ENCODE measurements around the gene PEA15. TPM values are rescaled to one million over a fixed set of nuclear protein-coding genes. Genes with fewer than 3 reads are reported as not detected.

PEA15 gene
- total RNA-seq, 1 experiment from 2014 or later, result 56.3 TPM

DNA sequence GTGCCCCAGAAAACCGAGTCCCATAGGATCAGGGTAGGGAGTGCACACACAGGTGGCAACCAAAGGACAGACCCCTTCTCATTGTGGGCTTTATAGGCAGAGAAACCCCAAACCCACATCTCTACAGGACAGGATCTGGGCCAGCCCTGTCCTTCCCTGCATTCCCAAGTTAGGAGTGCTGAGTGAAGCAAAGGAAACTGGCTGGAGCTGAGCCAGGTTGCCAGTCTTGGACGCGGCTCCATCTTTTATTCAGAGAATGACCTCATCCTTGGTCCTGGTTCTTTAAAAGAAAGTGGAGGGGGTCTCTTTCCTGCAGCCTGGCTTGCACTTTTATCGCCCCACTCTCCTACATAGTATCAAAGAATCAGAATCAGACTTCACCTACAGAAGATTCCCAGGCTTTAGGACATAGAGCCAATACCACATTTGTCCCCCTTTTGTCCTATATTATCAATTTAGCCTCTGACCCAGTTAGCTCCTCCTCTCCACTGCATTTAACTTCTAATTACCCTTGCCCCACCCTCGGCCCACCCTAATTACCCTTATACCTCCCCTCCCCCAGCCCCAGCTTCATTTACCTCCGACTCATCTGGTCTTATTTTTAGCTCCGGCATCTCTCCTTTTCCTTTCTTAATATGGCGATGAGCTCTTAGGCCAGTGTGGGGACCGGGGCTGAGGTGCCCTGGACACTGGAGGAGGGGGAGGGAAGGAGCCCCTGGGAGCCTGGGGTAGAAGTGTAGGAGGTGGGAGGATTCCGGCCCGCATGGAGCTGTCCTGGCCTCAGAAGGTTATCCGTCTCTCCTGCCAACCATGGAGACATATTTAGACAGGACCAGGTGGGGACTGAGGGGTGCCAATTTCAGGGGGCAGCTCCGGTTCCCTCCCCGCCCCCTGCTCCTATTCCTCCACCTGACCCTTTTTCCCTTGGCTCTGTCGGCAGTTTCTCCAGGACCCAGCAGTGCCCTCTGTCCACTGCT, 15.2 kb upstream of the PEA15 start, which contains the start of gene CASQ1:
CASQ1 (plus strand) TSS at position 927 of the 977 bp plus-strand sequence. CDS start 177 bp downstream, outside the sequence.
- ChIA-PET CTCF (interaction anchor here (0.8 to 4.3 kb wide), 18 partner anchors 15 to 187 kb away, joined by 3 to 46 read pairs (median 4); partner anchors contain the start of genes DCAF8 and PEA15), POLR2A (interaction anchor here (1.0 to 1.3 kb wide), 3 partner anchors 21 to 29 kb away, joined by 3 to 4 read pairs (median 3); no protein-coding TSS in a partner anchor)
- no peak for ATAC-seq
- H3K9me3 Mint-ChIP-seq, result no peaks in the 10 kb centered on the region
- DNase-seq (ENCODE audit: low spot score), result no peak
- no peaks in the 10 kb centered on the region for H3K36me3 Mint-ChIP-seq
- no peaks in the 10 kb centered on the region; the same call in 1 of the 2 replicates for H3K27me3 Mint-ChIP-seq (ENCODE audit: low read depth)
- no peak within 1 kb of the TSS for H3K27ac Mint-ChIP-seq
- peaks cover 19% of the 10 kb centered on the region for H3K4me1 Mint-ChIP-seq
- TF ChIP-seq NFE2L1 (CRISPR knock-in tag; IDR thresholded peaks at IDR 0.05) (no peak), CBFB (CRISPR knock-in tag; IDR thresholded peaks at IDR 0.05; ENCODE audit: low read depth) (no peak), ETV6 (CRISPR knock-in tag; IDR thresholded peaks at IDR 0.05) (no peak), ZNF317 (CRISPR knock-in tag; IDR thresholded peaks at IDR 0.05; ENCODE audit: borderline replicate concordance, low read depth) (no peak), ELF4 (CRISPR knock-in tag; IDR thresholded peaks at IDR 0.05; ENCODE audit: low read depth) (no peak), MXD4 (CRISPR knock-in tag; IDR thresholded peaks at IDR 0.05; ENCODE audit: borderline replicate concordance) (no peak), TEAD4 (CRISPR knock-in tag; IDR thresholded peaks at IDR 0.05) (no peak), GTF2I (CRISPR knock-in tag; conservative IDR thresholded peaks at IDR 0.05) (no peak), RELA (CRISPR knock-in tag; IDR thresholded peaks at IDR 0.05; ENCODE audit: borderline replicate concordance) (no peak), SOX15 (CRISPR knock-in tag; IDR thresholded peaks at IDR 0.05) (no peak), ZNF671 (CRISPR knock-in tag; IDR thresholded peaks at IDR 0.05) (no peak)
- TF ChIP-seq, protein P1, sequence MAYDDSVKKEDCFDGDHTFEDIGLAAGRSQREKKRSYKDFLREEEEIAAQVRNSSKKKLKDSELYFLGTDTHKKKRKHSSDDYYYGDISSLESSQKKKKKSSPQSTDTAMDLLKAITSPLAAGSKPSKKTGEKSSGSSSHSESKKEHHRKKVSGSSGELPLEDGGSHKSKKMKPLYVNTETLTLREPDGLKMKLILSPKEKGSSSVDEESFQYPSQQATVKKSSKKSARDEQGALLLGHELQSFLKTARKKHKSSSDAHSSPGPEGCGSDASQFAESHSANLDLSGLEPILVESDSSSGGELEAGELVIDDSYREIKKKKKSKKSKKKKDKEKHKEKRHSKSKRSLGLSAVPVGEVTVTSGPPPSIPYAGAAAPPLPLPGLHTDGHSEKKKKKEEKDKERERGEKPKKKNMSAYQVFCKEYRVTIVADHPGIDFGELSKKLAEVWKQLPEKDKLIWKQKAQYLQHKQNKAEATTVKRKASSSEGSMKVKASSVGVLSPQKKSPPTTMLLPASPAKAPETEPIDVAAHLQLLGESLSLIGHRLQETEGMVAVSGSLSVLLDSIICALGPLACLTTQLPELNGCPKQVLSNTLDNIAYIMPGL (CRISPR knock-in tag; IDR thresholded peaks at IDR 0.05), result no peak
- TF ChIP-seq, protein P2, sequence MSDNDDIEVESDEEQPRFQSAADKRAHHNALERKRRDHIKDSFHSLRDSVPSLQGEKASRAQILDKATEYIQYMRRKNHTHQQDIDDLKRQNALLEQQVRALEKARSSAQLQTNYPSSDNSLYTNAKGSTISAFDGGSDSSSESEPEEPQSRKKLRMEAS (CRISPR knock-in tag; IDR thresholded peaks at IDR 0.05), result no peak
- TF ChIP-seq, protein P3, sequence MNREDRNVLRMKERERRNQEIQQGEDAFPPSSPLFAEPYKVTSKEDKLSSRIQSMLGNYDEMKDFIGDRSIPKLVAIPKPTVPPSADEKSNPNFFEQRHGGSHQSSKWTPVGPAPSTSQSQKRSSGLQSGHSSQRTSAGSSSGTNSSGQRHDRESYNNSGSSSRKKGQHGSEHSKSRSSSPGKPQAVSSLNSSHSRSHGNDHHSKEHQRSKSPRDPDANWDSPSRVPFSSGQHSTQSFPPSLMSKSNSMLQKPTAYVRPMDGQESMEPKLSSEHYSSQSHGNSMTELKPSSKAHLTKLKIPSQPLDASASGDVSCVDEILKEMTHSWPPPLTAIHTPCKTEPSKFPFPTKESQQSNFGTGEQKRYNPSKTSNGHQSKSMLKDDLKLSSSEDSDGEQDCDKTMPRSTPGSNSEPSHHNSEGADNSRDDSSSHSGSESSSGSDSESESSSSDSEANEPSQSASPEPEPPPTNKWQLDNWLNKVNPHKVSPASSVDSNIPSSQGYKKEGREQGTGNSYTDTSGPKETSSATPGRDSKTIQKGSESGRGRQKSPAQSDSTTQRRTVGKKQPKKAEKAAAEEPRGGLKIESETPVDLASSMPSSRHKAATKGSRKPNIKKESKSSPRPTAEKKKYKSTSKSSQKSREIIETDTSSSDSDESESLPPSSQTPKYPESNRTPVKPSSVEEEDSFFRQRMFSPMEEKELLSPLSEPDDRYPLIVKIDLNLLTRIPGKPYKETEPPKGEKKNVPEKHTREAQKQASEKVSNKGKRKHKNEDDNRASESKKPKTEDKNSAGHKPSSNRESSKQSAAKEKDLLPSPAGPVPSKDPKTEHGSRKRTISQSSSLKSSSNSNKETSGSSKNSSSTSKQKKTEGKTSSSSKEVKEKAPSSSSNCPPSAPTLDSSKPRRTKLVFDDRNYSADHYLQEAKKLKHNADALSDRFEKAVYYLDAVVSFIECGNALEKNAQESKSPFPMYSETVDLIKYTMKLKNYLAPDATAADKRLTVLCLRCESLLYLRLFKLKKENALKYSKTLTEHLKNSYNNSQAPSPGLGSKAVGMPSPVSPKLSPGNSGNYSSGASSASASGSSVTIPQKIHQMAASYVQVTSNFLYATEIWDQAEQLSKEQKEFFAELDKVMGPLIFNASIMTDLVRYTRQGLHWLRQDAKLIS (CRISPR knock-in tag; IDR thresholded peaks at IDR 0.05; ENCODE audit: borderline replicate concordance), result no peak
- TF ChIP-seq, protein P4, sequence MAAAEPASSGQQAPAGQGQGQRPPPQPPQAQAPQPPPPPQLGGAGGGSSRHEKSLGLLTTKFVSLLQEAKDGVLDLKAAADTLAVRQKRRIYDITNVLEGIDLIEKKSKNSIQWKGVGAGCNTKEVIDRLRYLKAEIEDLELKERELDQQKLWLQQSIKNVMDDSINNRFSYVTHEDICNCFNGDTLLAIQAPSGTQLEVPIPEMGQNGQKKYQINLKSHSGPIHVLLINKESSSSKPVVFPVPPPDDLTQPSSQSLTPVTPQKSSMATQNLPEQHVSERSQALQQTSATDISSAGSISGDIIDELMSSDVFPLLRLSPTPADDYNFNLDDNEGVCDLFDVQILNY (CRISPR knock-in tag; IDR thresholded peaks at IDR 0.05), result no peak
- TF ChIP-seq, protein P5, sequence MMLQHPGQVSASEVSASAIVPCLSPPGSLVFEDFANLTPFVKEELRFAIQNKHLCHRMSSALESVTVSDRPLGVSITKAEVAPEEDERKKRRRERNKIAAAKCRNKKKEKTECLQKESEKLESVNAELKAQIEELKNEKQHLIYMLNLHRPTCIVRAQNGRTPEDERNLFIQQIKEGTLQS (CRISPR knock-in tag; conservative IDR thresholded peaks at IDR 0.05), result no peak
- TF ChIP-seq, protein P6, sequence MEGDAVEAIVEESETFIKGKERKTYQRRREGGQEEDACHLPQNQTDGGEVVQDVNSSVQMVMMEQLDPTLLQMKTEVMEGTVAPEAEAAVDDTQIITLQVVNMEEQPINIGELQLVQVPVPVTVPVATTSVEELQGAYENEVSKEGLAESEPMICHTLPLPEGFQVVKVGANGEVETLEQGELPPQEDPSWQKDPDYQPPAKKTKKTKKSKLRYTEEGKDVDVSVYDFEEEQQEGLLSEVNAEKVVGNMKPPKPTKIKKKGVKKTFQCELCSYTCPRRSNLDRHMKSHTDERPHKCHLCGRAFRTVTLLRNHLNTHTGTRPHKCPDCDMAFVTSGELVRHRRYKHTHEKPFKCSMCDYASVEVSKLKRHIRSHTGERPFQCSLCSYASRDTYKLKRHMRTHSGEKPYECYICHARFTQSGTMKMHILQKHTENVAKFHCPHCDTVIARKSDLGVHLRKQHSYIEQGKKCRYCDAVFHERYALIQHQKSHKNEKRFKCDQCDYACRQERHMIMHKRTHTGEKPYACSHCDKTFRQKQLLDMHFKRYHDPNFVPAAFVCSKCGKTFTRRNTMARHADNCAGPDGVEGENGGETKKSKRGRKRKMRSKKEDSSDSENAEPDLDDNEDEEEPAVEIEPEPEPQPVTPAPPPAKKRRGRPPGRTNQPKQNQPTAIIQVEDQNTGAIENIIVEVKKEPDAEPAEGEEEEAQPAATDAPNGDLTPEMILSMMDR (IDR thresholded peaks at IDR 0.05), result no peak
- no peak within 1 kb of the TSS for H3K4me3 Mint-ChIP-seq
